Medulla oblongata (tissue), 1 donor: ENCODE measurements around the gene ALPL.

Experiments used
- DNase-seq: peaks from one replicate; pipeline ENCODE4 v3.0.0-alpha.2; 2015; ENCODE audit errors: extremely low spot score

The ALPL gene

DNA sequence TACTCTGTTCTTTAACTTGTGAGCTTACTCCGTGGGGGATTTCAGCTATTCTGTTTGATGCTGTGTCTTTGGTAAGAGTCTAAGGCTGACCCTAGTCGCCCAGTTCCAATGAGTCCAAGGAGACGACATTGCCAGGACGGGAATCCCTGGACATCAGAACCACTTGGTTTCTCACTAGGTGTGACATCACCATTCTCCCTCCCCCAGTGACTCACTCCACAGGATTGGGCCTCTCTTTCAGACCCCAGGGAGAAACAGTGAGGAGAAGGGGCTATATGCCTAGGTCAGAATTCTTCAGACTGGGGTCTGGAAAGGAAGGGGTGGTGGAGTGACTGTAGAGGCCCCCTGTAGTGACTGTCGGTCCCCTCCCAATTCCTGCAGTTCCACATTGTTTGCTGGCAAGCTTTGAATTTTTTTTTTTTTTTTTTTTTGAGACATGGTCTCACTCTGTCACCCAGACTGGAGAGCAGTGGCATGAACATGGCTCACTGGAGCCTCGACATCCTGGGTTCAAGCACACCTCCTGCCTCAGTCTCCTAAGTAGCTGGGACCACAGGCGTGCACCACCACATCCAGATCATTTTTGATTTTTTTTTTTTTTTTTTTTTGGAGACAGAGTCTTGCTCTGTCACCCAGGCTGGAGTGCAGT lies 21.3 kb downstream of the ALPL start:
- no peak for DNase-seq

DNA sequence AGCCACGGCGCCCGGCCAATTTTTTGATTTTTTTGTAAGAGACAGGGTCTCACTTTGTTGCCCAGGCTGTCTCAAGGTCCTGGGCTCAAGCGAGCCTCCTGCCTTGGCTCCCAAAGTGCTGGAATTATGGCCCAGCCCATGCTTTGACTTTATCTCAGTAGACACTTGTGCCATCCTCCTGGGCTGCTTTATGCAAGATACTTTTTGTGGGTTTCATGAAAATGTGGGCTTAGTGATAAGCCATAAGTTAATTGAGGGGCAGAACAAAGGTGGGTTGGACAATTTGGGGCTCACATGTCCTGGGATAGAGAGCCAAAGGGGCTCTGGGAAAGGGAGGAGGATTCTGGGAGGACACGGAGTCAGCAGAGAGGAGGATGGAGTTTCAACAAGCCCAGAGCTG lies 22.0 kb downstream of the ALPL start:
- DNase-seq, result no peak

DNA sequence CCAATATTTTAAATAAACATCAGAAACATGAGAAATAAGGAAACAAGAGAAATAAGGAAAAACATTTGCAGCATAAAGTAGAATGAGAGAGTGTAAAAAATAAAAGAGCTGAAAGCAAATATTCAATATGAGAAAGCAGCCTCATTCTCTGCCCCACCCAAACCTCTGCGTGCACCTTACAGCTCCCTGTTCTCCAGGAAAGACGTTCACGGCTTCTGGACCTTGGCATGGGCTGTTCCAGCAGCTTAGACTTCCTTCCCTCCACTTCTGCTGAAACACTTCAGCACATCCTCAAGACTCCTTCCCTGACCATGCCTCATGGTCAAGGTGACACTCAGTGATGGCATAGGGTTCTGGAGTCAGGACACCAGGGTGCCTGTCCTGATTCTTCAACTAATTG lies 23.3 kb downstream of the ALPL start:
- no peak for DNase-seq

DNA sequence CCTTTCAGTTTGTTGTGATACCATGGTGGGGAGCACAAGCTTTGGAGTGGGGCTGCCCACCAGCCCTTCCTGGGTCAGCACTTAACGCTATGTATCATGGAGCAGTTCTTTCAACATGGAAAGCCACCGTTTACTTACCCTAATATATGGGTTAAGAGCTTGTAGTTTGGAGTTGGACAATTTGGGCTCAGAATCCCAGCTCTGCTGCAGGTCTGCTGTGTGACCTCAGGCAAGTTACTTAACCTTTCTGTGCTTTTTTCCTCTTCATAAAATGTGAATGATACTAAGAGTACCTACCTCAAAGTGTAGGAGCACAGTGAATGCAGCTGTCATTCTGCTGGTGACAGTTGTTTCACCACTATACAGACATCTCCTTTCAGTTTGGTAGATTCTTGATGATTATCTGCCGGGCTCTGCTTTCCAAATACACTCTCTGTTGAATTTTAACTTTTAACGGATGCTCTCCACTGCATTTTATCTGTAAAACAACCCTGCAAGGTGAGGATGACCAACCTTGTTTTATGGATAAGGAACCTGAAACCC lies 23.8 kb downstream of the ALPL start:
- DNase-seq, result no peak

DNA sequence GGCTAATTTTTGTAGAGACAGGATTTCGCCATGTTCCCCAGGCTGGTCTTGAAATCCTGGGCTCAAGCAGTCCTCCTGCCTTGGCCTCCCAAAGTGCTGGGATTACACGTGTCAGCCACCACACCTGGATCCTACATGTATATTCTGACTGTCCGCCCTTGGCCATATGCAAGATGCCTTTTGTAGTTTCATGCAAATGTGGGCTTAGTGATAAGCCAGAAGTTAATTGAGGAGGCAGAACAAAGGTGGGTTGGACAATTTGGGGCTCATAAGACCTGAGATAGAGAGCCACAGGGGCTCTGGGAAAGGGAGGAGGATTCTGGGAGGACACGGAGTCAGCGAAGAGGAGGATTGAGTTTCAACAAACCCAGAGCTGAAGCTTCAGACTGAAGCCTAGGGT lies 24.9 kb downstream of the ALPL start:
- DNase-seq, result no peak

DNA sequence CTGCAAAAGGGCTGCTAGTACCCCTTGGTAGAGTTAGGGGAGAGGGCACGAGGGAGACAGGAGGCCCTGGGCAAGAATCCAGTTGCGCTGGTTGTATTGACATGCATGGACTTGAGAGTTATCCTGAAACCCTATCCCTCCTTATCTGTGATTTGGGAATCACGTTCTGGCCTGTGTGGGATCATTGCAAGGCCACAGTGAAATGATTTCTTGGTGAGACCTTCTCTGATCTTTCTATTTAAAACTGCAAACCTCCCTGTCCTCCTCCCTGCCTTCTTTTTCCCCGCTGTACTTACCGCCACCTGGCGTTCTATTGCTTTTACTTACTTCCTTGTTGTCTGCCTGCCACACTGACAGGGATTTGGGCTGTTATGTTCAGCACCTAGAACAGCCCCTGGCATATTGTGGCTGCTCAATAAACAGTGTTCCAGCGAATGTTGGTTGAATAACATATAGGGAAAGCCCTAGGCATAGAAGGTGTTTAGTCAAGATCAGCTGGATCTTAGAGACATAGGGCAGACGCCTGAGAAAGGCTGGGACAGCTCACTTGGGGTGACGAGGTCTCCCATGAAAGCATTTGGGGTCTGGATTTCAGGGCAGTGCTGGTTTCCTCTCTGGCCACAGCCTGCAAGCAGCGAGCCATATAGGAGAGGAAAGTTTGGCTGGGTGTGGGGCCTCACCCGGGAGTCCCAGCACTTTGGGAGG lies 25.6 kb downstream of the ALPL start:
- no peak for DNase-seq

DNA sequence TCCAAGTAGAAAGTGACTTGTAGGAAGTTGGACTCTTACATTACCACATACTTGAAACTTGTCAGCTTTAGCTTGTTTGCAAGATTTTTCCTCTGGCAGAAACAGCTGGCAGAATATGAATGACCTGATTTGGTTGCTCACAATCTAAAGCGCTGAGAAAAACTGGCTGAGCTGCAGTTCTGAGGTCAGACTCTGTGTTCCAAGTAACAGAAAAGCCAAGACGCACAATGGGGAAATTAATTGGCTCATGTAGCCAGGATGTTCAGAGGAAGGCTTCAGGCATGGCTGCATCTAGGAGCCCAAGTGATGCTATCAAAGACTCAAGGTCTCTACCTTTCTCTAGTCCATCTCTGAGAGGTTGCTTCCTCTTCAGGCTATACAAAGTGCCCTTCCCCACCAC lies 27.0 kb downstream of the ALPL start:
- DNase-seq, result no peak

DNA sequence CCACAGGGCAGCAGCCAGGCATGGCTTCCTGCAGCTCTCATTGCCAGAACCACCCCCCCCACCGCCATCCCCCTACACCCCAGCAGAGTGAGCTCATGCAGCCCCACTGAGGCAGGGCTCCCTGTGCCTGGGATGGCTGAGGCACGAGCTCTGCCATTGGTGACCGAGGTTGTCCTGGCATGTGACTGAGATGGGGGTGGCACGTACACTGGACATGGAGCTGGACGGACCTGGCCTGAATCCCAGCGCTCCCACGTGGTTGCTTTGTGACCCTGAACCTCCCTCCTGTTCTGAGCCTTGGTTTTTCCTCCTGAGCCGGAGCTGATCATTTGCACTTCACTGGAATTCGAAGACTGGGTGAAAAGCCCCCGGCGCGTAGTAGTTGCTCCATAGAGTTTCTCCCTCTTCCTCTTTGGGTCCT lies 28.3 kb downstream of the ALPL start:
- DNase-seq, result peak; percentile 22

DNA sequence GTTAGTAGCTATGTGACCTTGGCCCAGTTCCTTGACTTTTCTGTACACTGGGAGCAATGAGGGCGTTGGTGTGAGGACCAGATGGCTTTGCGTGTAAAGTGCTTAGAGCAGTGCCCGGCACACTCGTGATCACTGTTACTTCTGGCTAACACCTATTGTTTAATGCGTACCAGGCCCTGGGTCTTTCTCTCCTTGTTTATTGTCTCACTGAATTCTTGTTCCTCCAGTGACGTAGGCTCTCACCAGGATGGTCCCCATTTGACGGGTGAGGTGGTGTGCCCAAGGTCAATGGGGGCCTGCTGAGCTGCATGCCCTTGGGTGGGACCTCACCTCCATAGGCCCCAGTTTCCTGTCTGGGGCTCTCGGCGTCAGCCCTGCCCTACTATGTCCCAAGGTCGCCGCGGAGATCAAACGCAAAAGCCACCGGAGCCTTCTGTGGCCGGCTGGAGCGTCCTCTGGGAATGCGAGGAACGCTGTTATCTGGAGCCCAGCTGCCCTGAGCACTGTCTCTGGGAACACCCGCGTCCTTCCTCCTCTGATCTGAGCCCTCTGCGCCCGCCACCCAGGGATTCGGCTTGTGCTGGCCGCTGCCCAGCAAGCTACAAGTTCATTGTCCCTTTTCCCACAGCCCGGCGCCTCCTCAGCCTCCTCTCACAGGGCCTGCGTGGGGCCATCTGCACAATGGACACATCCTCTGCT lies 28.9 kb downstream of the ALPL start:
- no peak for DNase-seq

DNA sequence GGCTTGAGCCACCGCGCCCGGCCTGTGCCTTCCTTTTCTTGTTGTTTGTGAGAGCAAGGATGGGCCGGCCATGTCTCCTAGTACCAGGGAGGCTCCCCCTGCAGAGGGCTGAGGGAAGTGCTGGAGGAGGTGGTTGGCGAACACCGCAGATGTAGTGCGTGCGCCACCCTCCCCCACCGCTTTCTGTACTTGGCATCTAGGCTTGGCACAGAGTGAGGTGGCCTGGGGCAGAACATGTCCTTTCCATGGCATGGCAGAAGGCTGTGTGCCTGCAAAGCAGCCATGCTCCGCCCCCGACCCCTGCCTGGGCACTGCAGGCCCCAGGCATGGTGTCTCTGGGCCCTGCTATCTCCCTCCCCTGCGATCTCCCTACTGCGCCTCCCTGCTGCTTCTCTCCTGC lies 30.7 kb downstream of the ALPL start:
- no peak for DNase-seq

DNA sequence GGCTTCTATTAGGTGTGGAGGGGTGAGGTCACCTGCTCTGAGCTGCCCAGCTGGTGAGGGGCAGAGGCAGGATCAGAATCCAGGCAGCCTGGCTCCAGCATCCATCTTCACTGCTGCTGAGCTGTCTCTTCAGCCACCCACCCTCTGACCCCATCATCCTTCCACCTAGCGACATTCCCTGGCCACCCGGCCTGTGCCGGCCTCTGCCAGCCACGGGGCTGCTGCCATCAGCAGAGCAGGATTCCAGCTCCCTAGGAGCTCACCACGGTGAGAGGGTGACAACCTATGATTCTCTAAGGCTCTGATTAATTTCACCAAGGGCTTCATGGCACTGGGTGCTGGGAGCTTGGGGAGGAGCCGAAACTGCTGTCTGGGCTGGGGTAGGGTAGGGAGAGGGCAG lies 32.1 kb downstream of the ALPL start:
- no peak for DNase-seq

DNA sequence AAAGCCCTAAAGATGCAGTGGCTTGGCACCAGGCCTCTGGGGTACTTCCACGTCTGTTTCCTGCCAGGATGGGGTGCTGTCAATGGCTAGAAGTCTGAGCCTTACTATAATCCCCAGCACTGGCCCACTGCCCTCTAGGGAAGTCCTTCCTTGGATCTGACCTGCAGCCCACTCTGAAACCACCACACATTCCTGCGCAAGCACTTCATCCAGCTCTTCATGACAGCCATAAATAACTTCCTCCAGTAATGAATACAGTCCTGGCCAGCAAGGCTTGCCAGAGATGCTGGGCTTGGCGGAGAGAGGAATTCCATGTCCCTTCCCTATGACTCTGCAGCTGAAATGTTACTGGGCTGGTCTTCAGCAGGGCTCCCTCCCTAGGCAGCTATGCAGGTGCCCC lies 32.6 kb downstream of the ALPL start:
- no peak for DNase-seq

DNA sequence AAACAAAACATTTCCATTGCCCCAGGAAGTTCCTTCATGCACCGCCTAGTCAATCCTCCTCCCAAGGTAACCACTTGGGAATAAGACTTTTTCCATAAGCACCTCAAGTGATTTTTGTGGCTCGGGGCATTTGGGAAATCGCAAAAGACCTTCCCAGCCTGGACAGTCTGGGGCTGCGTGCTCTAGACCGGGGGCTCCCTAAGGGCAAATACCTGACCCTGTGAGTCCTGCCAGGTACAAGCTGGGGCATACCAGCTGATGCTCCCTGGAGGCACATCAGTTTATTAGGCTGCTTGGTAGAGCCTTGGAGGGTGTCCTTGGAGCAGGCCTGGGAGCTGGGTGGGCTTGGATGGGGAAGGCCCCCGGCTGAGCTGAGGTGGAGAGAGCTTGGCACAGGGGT lies 34.4 kb downstream of the ALPL start:
- no peak for DNase-seq

DNA sequence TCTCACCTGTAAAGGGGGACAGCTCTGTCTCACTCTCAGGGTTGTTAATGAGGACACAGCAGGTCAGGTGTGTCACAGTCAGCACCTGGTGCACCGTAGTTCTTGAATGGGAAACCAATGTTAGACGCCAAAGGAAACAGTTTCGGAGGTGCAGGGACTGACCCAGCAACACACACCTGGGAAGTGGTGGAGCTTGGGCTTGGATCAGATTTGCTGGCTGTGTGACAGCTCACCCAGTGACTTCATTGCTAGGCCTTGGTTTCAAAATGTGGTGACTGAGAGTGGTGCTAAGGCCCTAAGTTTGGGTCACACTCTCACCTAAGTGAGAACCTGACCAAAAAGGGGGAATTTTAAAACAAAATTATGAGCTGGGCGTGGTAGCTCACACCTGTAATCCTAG lies 34.9 kb downstream of the ALPL start:
- DNase-seq, result no peak

DNA sequence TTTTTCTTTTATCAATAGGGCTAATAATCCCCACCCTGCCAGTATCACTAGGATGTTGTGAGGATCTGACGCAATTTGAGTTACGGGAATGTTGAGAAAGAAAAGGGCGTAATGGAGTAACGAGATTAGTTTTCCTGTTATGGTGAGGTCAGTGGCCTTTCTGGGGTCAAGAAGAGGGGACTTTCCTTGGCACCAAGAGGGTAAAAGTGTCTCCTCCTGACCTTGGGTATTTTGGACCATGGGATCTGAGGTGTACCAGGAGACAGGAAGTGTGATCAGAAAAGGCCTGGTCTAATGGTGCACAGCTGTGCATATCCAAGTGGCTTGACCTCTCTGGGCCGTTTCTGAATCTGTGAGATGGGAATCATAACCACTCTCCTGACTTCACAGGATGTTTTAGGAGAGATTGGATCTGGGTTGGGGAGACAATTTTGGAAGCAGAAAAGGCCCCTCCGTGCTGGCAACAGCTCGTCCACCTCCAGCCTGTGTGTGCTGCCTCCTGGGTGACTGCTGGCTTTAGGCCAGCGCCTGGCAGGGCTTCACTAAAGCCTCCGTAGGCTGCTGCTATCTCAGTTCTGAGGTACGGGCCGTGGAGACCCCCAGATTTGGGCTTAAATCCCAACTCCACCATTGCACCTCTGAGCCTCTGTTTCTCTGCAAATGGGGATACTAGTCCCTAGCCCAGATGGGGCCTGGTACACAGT lies 37.1 kb downstream of the ALPL start:
- no peak for DNase-seq

DNA sequence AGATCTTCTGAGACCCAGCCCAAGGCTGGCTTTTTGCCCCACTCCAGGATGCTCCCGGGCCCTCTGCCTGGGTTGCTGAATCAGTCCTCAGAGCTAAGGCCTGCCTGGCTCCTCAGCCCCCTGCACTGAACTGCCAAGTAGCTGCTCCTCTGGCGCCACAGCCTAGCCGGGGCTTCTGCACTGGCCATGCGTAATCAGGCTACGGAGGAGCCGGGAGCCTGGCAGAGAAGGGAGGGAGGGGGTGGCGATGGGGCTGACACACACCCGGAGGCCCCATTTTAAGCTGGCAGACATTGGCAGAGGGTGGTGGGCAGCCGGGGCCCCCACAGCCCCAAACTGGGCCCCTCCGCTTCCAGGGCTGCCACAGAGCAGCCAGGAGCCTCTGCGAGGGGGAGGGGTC lies 38.7 kb downstream of the ALPL start:
- peak; percentile 76 for DNase-seq

DNA sequence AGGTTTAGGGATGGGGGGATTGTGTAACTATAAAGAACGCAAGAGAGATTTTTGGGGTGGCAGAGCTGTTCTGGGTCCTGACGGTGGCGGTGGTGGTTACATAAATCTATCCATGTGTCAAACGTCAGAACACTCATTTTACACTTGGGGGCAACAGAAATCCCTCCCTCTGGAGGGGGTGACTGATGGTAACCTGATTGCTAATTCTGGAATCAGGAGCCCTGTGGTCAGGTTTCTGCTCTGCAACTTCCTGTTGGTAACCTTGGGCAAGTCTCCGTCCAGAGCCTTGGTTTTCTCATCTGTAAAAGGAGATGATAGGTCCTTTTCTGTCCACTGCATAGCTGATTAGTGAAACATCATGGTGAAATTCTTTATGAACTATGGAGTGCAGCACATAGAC lies 40.9 kb downstream of the ALPL start:
- DNase-seq, result no peak

DNA sequence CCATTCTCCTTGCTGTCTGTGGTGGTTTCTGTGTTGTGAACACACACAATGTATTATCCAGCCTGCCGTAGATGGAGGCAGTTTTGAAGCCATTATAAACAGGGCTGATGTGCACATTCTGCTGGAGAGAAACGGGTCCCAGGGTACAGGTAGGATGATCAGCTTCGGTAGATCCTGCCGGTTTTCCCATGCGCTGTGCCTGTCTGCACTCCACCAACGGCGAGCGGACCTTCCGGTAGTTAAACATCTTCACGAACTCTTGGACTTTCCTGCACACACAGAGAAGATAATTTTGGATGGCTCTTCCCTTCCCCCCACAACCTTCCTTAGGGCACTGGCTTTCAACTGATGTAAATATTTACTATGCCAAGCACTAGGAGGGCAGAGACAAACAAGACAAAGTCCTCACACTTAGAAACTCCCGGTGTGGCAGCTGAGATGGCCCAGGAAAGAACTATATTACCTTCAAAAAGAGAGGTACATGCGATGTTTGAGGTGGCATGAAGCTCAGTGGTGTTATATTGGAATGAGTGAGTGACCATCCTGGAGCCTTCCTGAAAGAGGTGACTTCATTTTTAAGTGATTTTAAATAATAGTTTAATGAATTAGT lies 41.7 kb downstream of the ALPL start:
- no peak for DNase-seq

DNA sequence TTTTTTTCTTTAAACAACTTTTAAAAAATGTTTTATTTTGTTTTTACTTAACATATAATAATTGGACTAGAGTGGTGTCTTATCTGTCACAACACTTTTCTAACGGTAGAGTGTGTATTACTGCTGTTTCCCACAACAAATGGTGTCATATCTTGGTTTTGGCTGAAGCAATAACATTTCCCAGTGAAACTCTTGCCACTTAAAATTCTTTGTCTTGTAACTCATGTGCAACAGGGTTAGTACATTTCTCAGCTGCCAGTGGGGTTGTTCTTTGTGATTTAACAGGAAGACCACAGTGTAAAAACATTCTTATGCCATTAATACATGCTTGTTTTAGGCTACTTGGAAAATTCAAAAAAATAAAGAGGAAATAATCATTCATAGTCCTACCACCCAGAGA lies 43.5 kb downstream of the ALPL start:
- DNase-seq, result no peak

DNA sequence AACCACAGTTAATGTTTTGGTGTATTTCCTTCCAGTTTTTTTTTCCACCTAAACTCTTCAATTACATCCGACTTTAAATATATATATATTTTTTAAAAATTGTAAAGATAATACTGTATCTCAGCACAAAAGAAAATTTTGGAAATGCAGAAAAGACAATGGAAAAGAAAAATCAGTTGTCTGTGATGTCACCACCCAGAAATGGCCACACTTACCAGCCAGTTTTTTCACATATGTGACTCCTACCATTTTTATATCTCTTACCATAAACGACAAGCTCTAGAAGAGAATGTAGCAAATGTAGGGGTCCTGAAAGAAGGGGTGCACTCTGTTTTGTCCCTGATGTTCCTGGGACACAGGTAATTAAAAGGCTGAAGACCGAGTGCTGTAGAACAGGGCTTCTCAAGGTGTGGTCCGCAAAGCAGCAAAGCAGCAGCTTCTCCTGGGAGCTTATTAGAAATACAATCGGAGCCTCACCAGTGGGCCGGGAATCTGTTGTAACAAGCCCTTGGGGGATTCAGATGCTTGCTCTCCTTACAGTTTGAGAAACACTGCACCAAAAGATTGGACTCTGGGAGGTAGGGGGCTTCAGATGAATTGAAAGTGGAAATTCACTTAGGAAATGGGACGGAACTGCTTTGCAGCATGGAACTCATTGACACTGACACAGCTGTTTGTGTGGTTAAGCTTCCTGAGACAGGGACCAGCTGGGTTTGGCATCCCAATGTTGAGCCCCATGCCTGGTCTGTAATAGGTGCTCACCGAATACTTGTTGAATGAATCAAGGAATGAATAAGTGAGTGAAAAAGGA lies 44.1 kb downstream of the ALPL start:
- no peak for DNase-seq
